Thyroid gland (tissue), 4 donors: ENCODE data around the gene C18orf54.

Experiments
- POLR2A ChIP-seq, 2 donors: fragments of 450-650 bp; IDR thresholded peaks; one replicate each; pipeline ENCODE4 v1.6.1; 2017; ENCODE audit warnings: antibody characterized with exemption in 2 of 2, mild to moderate bottlenecking in 2 of 2, moderate library complexity in 1 of 2
- TF ChIP-seq, protein P1 (sequence below), 6 experiments: fragments of 200-600 bp in 3 of 6; fragments of 450-650 bp in 3 of 6; sonication (generic) in 3 of 6; IDR thresholded peaks; one replicate each; pipeline ENCODE4 v1.5.1; 2016 to 2019; ENCODE audit warnings: antibody characterized with exemption in 6 of 6, mild to moderate bottlenecking in 2 of 6, inconsistent platforms in 1 of 6, moderate library complexity in 1 of 6

DNA sequence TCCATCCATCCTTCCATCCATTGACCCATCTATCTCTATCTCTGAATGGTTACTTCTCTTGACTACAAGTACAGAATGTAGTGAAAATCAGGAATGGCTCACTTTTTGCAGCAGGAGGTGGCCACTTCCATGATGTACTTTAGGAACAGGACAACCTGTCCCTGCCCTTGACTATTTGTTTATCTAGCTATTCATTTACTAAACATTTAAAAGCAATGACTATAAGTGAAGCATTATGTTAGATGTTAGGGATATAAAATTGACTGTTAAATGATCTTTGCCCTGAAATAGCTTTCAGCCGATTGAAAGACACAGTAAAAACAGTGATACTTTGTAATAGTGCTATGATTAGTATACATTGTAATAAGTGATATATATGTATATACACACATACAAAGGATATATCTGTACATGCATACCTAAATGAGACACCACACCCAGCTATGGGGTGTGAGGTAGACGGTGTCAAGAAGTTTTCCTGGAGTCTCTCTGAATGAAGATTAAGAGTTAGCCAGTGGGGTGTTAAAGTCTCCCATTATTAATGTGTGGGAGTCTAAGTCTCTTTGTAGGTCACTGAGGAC is 68.5 kb downstream of the C18orf54 start:
- TF ChIP-seq POLR2A (IDR thresholded peaks at IDR 0.05) = no peak
- TF ChIP-seq, protein P1, sequence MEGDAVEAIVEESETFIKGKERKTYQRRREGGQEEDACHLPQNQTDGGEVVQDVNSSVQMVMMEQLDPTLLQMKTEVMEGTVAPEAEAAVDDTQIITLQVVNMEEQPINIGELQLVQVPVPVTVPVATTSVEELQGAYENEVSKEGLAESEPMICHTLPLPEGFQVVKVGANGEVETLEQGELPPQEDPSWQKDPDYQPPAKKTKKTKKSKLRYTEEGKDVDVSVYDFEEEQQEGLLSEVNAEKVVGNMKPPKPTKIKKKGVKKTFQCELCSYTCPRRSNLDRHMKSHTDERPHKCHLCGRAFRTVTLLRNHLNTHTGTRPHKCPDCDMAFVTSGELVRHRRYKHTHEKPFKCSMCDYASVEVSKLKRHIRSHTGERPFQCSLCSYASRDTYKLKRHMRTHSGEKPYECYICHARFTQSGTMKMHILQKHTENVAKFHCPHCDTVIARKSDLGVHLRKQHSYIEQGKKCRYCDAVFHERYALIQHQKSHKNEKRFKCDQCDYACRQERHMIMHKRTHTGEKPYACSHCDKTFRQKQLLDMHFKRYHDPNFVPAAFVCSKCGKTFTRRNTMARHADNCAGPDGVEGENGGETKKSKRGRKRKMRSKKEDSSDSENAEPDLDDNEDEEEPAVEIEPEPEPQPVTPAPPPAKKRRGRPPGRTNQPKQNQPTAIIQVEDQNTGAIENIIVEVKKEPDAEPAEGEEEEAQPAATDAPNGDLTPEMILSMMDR (IDR thresholded peaks at IDR 0.05) = no peak
